Activated CD4-positive, alpha-beta memory T cell treated with anti-CD3 and anti-CD28 coated beads for 36 hours (primary cell): Measurements from ENCODE around the gene SMPD2. TPM values are rescaled to one million over a fixed set of nuclear protein-coding genes. Genes with fewer than 3 reads are reported as not detected.

ENCODE experiments used
- CTCF ChIA-PET: fragments of 350-600 bp; sonication (Branson Sonifier 250); formaldehyde crosslinking; loops from one replicate; lab custom pipeline; 2021; ENCODE audit warnings: antibody characterized with exemption, inconsistent platforms; lab: Charles Lee
- POLR2A ChIA-PET: fragments of 350-600 bp; sonication (Branson Sonifier 250); formaldehyde crosslinking; loops from one replicate; lab custom pipeline; 2021; ENCODE audit warnings: antibody characterized with exemption; lab: Charles Lee
- DNase-seq: peaks from one replicate; pipeline ENCODE4 v3.0.0-alpha.2; 2020
- H3K27ac Mint-ChIP-seq: one replicate; pipeline ENCODE4 v1.8.0; 2021; ENCODE audit warnings: mixed read lengths
- H3K27me3 Mint-ChIP-seq: one replicate; pipeline ENCODE4 v1.8.0; 2021; ENCODE audit warnings: mixed read lengths
- H3K36me3 Mint-ChIP-seq: one replicate; pipeline ENCODE4 v1.8.0; 2021; ENCODE audit warnings: mixed read lengths
- H3K4me1 Mint-ChIP-seq: one replicate; pipeline ENCODE4 v1.8.0; 2021; ENCODE audit warnings: low read depth, mixed read lengths
- H3K4me3 Mint-ChIP-seq: one replicate; pipeline ENCODE4 v1.8.0; 2021; ENCODE audit warnings: mild to moderate bottlenecking, mixed read lengths
- H3K9me3 Mint-ChIP-seq: one replicate; pipeline ENCODE4 v1.8.0; 2021; ENCODE audit warnings: mixed read lengths
- intact Hi-C: fragments of 100-400 bp; cut with micrococcal nuclease; formaldehyde crosslinking; loops from one replicate; pipeline ENCODE4 v1.15.1; 2023
- total RNA-seq, 2 experiments: library from RNA; stranded (reverse); gene quantifications; one replicate each; pipeline ENCODE4 v1.2.3, GENCODE V29; 2021

SMPD2 gene
- total RNA-seq, 2 experiments from 2014 or later = 9.7 TPM

- Mint-ChIP-seq H3K4me3 (no peak overlapping the region), H3K4me1 (peaks cover 25% of the 10 kb centered on the region), H3K36me3 (peaks cover 20% of the 10 kb centered on the region), H3K27me3 (no peaks in the 10 kb centered on the region), H3K9me3 (no peaks in the 10 kb centered on the region), H3K27ac (peak overlapping the region; percentile 5)
- CTCF ChIA-PET = interaction anchor here (0.8 to 1.4 kb wide), 2 partner anchors 12 to 592 kb away, joined by 3 to 5 read pairs; no protein-coding TSS in a partner anchor
- intact Hi-C loops = no loop called here
- POLR2A ChIA-PET = no interaction called here
- DNase-seq = no peak
These were observed 7.5 kb downstream of the SMPD2 start for GRCh38 chr6:109447878-109448555.

- Mint-ChIP-seq H3K27me3 (no peaks in the 10 kb centered on the region), H3K27ac (peak overlapping the region; percentile 5), H3K4me3 (no peak overlapping the region), H3K4me1 (peaks cover 26% of the 10 kb centered on the region), H3K36me3 (peaks cover 14% of the 10 kb centered on the region), H3K9me3 (no peaks in the 10 kb centered on the region)
- CTCF ChIA-PET = interaction anchor here (0.8 to 1.4 kb wide), 2 partner anchors 11 to 591 kb away, joined by 3 to 5 read pairs; no protein-coding TSS in a partner anchor
- DNase-seq = no peak
- POLR2A ChIA-PET = no interaction called here
- intact Hi-C loops = no loop called here
These were observed 8.1 kb downstream of the SMPD2 start for GRCh38 chr6:109448615-109449014.

- no peak for DNase-seq
- Mint-ChIP-seq H3K4me3 (no peak overlapping the region), H3K4me1 (peaks cover 32% of the 10 kb centered on the region), H3K27me3 (no peaks in the 10 kb centered on the region), H3K36me3 (peaks cover 16% of the 10 kb centered on the region), H3K27ac (peak overlapping the region; percentile 70), H3K9me3 (no peaks in the 10 kb centered on the region)
- intact Hi-C loops = no loop called here
- POLR2A ChIA-PET = interaction anchor here (1.3 kb wide), 1 partner anchor 8 kb away, joined by 8 read pairs; no protein-coding TSS in a partner anchor
- CTCF ChIA-PET = interaction anchor here (0.8 to 1.4 kb wide), 2 partner anchors 11 to 591 kb away, joined by 3 to 5 read pairs; no protein-coding TSS in a partner anchor
These were observed 8.7 kb downstream of the SMPD2 start for GRCh38 chr6:109449064-109449794.

- Mint-ChIP-seq H3K27me3 (no peaks in the 10 kb centered on the region), H3K27ac (peak overlapping the region; percentile 70), H3K4me3 (no peak overlapping the region), H3K36me3 (peaks cover 16% of the 10 kb centered on the region), H3K4me1 (peaks cover 37% of the 10 kb centered on the region), H3K9me3 (no peaks in the 10 kb centered on the region)
- DNase-seq = peak; percentile 53
- POLR2A ChIA-PET = interaction anchor here (0.6 to 1.3 kb wide), 2 partner anchors 9 to 14 kb away, joined by 4 to 8 read pairs; no protein-coding TSS in a partner anchor
- CTCF ChIA-PET = interaction anchor here (1.2 kb wide), 1 partner anchor 10 kb away, joined by 3 read pairs; the partner anchor contains the start of genes PPIL6 and SMPD2
- intact Hi-C loops = no loop called here
These were observed 9.5 kb downstream of the SMPD2 start for GRCh38 chr6:109449795-109450673.

GRCh38 chr6:109450801-109451200, 10.3 kb downstream of the SMPD2 start:
- Mint-ChIP-seq H3K4me3 (no peak overlapping the region), H3K27ac (no peak overlapping the region), H3K9me3 (no peaks in the 10 kb centered on the region), H3K4me1 (peaks cover 37% of the 10 kb centered on the region), H3K27me3 (no peaks in the 10 kb centered on the region), H3K36me3 (peaks cover 13% of the 10 kb centered on the region)
- intact Hi-C loops = no loop called here
- DNase-seq = no peak
- ChIA-PET CTCF (interaction anchor here (1.2 kb wide), 1 partner anchor 10 kb away, joined by 3 read pairs; the partner anchor contains the start of genes PPIL6 and SMPD2), POLR2A (interaction anchor here (1.3 kb wide), 1 partner anchor 9 kb away, joined by 8 read pairs; no protein-coding TSS in a partner anchor)

- intact Hi-C loops = no loop called here
These were observed 10.9 kb downstream of the SMPD2 start for GRCh38 chr6:109451376-109451775.

GRCh38 chr6:109452181-109452580, 11.7 kb downstream of the SMPD2 start:
- H3K9me3 Mint-ChIP-seq = no peaks in the 10 kb centered on the region
- H3K36me3 Mint-ChIP-seq = peaks cover 13% of the 10 kb centered on the region
- DNase-seq = no peak
- H3K27me3 Mint-ChIP-seq = no peaks in the 10 kb centered on the region
- ChIA-PET CTCF (interaction anchor here (0.6 kb wide), 1 partner anchor 10 kb away, joined by 3 read pairs; no protein-coding TSS in a partner anchor), POLR2A (interaction anchor here (2.5 to 5.5 kb wide), 2 partner anchors 8 to 11 kb away, joined by 7 to 37 read pairs; partner anchors contain the start of genes PPIL6 and SMPD2)
- no peak overlapping the region for H3K4me3 Mint-ChIP-seq
- intact Hi-C loops = no loop called here
- H3K4me1 Mint-ChIP-seq = peaks cover 47% of the 10 kb centered on the region
- no peak overlapping the region for H3K27ac Mint-ChIP-seq

More at GRCh38 chr6:109451376-109451775, 10.9 kb downstream of the SMPD2 start:
- Mint-ChIP-seq H3K4me1 (peaks cover 39% of the 10 kb centered on the region), H3K4me3 (no peak overlapping the region), H3K36me3 (peaks cover 13% of the 10 kb centered on the region), H3K9me3 (no peaks in the 10 kb centered on the region), H3K27me3 (no peaks in the 10 kb centered on the region), H3K27ac (no peak overlapping the region)
- no peak for DNase-seq
- POLR2A ChIA-PET = no interaction called here
- CTCF ChIA-PET = interaction anchor here (0.6 kb wide), 1 partner anchor 9 kb away, joined by 3 read pairs; no protein-coding TSS in a partner anchor

GRCh38 chr6:109453156-109453555, 12.6 kb downstream of the SMPD2 start:
- peaks cover 56% of the 10 kb centered on the region for H3K4me1 Mint-ChIP-seq
- intact Hi-C loops = no loop called here
- DNase-seq = no peak
- no peak overlapping the region for H3K27ac Mint-ChIP-seq
- no peaks in the 10 kb centered on the region for H3K27me3 Mint-ChIP-seq
- H3K4me3 Mint-ChIP-seq = no peak overlapping the region
- ChIA-PET CTCF (interaction anchor here (5.4 kb wide), 1 partner anchor 9 kb away, joined by 37 read pairs; no protein-coding TSS in a partner anchor), POLR2A (interaction anchor here (1.3 to 5.5 kb wide), 3 partner anchors 9 to 71 kb away, joined by 4 to 37 read pairs (median 7); partner anchors contain the start of genes CD164, PPIL6 and SMPD2)
- H3K36me3 Mint-ChIP-seq = peaks cover 16% of the 10 kb centered on the region
- no peaks in the 10 kb centered on the region for H3K9me3 Mint-ChIP-seq

GRCh38 chr6:109453594-109454495, 13.3 kb downstream of the SMPD2 start:
- H3K4me1 Mint-ChIP-seq = peaks cover 61% of the 10 kb centered on the region
- H3K27me3 Mint-ChIP-seq = no peaks in the 10 kb centered on the region
- ChIA-PET CTCF (interaction anchor here (2.1 to 5.4 kb wide), 2 partner anchors 10 to 13 kb away, joined by 6 to 37 read pairs; partner anchors contain the start of genes PPIL6 and SMPD2), POLR2A (interaction anchor here (1.3 to 5.5 kb wide), 4 partner anchors 9 to 71 kb away, joined by 4 to 37 read pairs (median 10); partner anchors contain the start of genes CD164, PPIL6, SMPD2 and ZBTB24)
- peak overlapping the region; percentile 93 for H3K4me3 Mint-ChIP-seq
- H3K27ac Mint-ChIP-seq = peak overlapping the region; percentile 90
- peaks cover 16% of the 10 kb centered on the region for H3K36me3 Mint-ChIP-seq
- no peaks in the 10 kb centered on the region for H3K9me3 Mint-ChIP-seq
- no peak for DNase-seq
- intact Hi-C loops = no loop called here
